Hepatocyte (in vitro differentiated cells): ENCODE measurements around the gene TSEN2. TPM values are rescaled to one million over a fixed set of nuclear protein-coding genes. Genes with fewer than 3 reads are reported as not detected.
A peak's percentile ranks its signal among the peaks of the same experiment; 100 is the strongest.

ENCODE experiments used
- DNase-seq: peaks from one replicate; pipeline ENCODE4 v3.0.0-alpha.2; 2016; ENCODE audit warnings: low spot score
- H2AFZ ChIP-seq: fragments of 200-600 bp; sonication (generic); 2 replicates; pipeline ENCODE4 v1.6.0; 2016; ENCODE audit warnings: antibody characterized with exemption, mild to moderate bottlenecking
- H3K27ac ChIP-seq: fragments of 200-600 bp; sonication (generic); 2 replicates; pipeline ENCODE4 v1.5.1; 2016; ENCODE audit warnings: mild to moderate bottlenecking
- H3K27me3 ChIP-seq: fragments of 200-600 bp; sonication (generic); 2 replicates; pipeline ENCODE4 v1.6.1; 2016
- H3K36me3 ChIP-seq: fragments of 200-600 bp; sonication (generic); replicated peaks from 2 replicates; pipeline ENCODE4 v1.5.1; 2016; ENCODE audit warnings: low read depth; ENCODE audit not compliant: insufficient read depth
- H3K4me1 ChIP-seq: fragments of 200-600 bp; sonication (generic); 2 replicates; pipeline ENCODE4 v1.5.1; 2016; ENCODE audit warnings: mild to moderate bottlenecking, moderate library complexity; ENCODE audit not compliant: insufficient read depth
- H3K4me2 ChIP-seq: fragments of 200-600 bp; sonication (generic); 2 replicates; pipeline ENCODE4 v1.6.0; 2016
- H3K4me3 ChIP-seq: fragments of 200-600 bp; sonication (generic); 2 replicates; pipeline ENCODE4 v1.5.1; 2016; ENCODE audit warnings: mild to moderate bottlenecking
- H3K79me2 ChIP-seq: fragments of 200-600 bp; sonication (generic); 2 replicates; pipeline ENCODE4 v1.6.0; 2017; ENCODE audit warnings: mild to moderate bottlenecking
- H3K9me2 ChIP-seq: fragments of 200-600 bp; sonication (generic); replicated peaks from 2 replicates; pipeline ENCODE4 v1.6.0; 2017; ENCODE audit warnings: mild to moderate bottlenecking; ENCODE audit not compliant: insufficient read depth
- H3K9me3 ChIP-seq: fragments of 200-600 bp; sonication (generic); 2 replicates; pipeline ENCODE4 v1.5.1; 2016; ENCODE audit warnings: low read depth, mild to moderate bottlenecking
- H4K20me1 ChIP-seq: fragments of 200-600 bp; sonication (generic); 2 replicates; pipeline ENCODE4 v1.6.0; 2016; ENCODE audit warnings: mild to moderate bottlenecking; ENCODE audit not compliant: insufficient read depth, poor library complexity, severe bottlenecking
- EZH2 ChIP-seq: fragments of 200-600 bp; sonication (generic); IDR thresholded peaks from 2 replicates; pipeline ENCODE4 v1.6.1; 2016; ENCODE audit warnings: antibody characterized with exemption, mild to moderate bottlenecking, borderline replicate concordance
- EZH2phosphoT487 ChIP-seq: fragments of 200-600 bp; sonication (generic); IDR thresholded peaks from one replicate; pipeline ENCODE4 v1.6.1; 2018; ENCODE audit warnings: antibody characterized with exemption, mild to moderate bottlenecking, low read depth, moderate library complexity; ENCODE audit not compliant: unreplicated experiment, severe bottlenecking
- WGBS: methylation state at CpG from one replicate; pipeline ENCODE4 v1.1.6; 2016; ENCODE audit warnings: low lambda C conversion rate; ENCODE audit errors: missing lambda C conversion rate; 5-methylcytosine and 5-hydroxymethylcytosine counted together
- polyA plus RNA-seq: library from polyadenylated mRNA; unstranded; fragments of >200 nt; fragmentation: Nextera tagmentation; extraction: Ambion mirVana; gene quantifications from 2 replicates; pipeline ENCODE4 v1.2.1, GENCODE V29; 2016
- total RNA-seq: library from RNA; depleted of rRNA; stranded (reverse); fragments of >200 nt; gene quantifications from 2 replicates; pipeline ENCODE4 v1.2.3, GENCODE V29; 2014
- TF ChIP-seq, protein P1 (sequence below): fragments of 200-600 bp; sonication (generic); IDR thresholded peaks from 2 replicates; pipeline ENCODE4 v1.5.1; 2016; ENCODE audit warnings: antibody characterized with exemption, mild to moderate bottlenecking; ENCODE audit not compliant: poor library complexity

Gene TSEN2
- total and polyA plus RNA-seq, 2 experiments from 2014 or later = 9.6 to 17.8 TPM

- peaks cover 52% of the 10 kb centered on the region for H4K20me1 ChIP-seq
- WGBS = 35% methylated on average over 4 of the region's 4 CpGs
- H3K79me2 ChIP-seq = peaks cover 61% of the 10 kb centered on the region
Measured at GRCh38 chr3:12558706-12559105, 74.4 kb downstream of the TSEN2 start.

GRCh38 chr3:12559520-12559919 is 75.2 kb downstream of the TSEN2 start:
- H3K79me2 ChIP-seq = peaks cover 69% of the 10 kb centered on the region
- H3K27ac ChIP-seq = no peak overlapping the region
- H3K4me2 ChIP-seq = peak overlapping the region; percentile 76
- TF ChIP-seq, protein P1, sequence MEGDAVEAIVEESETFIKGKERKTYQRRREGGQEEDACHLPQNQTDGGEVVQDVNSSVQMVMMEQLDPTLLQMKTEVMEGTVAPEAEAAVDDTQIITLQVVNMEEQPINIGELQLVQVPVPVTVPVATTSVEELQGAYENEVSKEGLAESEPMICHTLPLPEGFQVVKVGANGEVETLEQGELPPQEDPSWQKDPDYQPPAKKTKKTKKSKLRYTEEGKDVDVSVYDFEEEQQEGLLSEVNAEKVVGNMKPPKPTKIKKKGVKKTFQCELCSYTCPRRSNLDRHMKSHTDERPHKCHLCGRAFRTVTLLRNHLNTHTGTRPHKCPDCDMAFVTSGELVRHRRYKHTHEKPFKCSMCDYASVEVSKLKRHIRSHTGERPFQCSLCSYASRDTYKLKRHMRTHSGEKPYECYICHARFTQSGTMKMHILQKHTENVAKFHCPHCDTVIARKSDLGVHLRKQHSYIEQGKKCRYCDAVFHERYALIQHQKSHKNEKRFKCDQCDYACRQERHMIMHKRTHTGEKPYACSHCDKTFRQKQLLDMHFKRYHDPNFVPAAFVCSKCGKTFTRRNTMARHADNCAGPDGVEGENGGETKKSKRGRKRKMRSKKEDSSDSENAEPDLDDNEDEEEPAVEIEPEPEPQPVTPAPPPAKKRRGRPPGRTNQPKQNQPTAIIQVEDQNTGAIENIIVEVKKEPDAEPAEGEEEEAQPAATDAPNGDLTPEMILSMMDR = no peak
- TF ChIP-seq EZH2 = no peak
- TF ChIP-seq EZH2phosphoT487 = no peak
- H3K36me3 ChIP-seq = no peaks in the 10 kb centered on the region
- no peak overlapping the region for H3K4me3 ChIP-seq
- H3K9me3 ChIP-seq = no peaks in the 10 kb centered on the region
- H3K9me2 ChIP-seq = no peaks in the 10 kb centered on the region
- no peak overlapping the region for H2AFZ ChIP-seq
- H4K20me1 ChIP-seq = peaks cover 52% of the 10 kb centered on the region
- WGBS = 85% methylated on average over 3 of the region's 3 CpGs
- H3K4me1 ChIP-seq = peaks cover 21% of the 10 kb centered on the region
- H3K27me3 ChIP-seq = no peaks in the 10 kb centered on the region
- no peak for DNase-seq

More at GRCh38 chr3:12558706-12559105, 74.4 kb downstream of the TSEN2 start:
- no peaks in the 10 kb centered on the region for H3K9me3 ChIP-seq
- H3K4me2 ChIP-seq = peak overlapping the region; percentile 76
- H3K4me3 ChIP-seq = peak overlapping the region; percentile 89
- no peak for DNase-seq
- H2AFZ ChIP-seq = no peak overlapping the region
- H3K36me3 ChIP-seq = no peaks in the 10 kb centered on the region
- peaks cover 21% of the 10 kb centered on the region for H3K4me1 ChIP-seq
- no peak for TF ChIP-seq EZH2phosphoT487
- no peak for TF ChIP-seq EZH2
- no peaks in the 10 kb centered on the region for H3K9me2 ChIP-seq
- no peaks in the 10 kb centered on the region for H3K27me3 ChIP-seq
- peak overlapping the region; percentile 99 for H3K27ac ChIP-seq

DNA sequence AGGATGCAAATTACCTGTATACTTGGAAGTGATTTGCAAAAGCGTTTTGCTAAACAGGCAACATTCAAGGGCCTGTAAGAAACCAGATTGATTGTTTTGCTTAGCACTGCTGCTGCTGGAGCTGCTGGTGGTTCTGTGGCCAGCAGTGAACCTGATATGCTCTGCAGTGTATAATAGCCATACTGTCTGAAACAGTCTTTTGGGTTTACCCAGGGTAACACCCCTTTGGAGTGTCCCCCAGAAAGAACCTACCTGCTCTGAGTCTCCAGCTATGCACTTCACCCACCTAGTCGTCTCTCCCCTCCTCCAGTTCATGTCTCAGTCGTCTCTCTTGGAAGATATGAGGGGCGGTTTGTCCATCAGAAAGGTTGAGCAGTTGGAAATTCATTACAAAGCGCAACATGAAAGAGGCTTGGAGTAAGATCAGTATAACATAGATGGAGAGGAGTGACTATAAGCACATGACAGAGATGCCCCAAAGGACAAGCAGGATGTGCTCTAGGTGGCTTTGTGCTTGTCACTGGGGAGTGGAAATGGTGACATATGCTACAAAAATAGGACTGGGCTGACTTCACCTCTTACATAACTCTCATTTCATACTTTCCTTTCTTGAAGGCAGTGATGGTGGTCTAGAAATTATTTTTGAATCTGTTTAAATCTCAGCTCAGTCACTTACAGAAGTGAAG is 76.4 kb downstream of the TSEN2 start:
- no peak overlapping the region for H2AFZ ChIP-seq
- WGBS = 85% methylated on average over 5 of the region's 5 CpGs
- H4K20me1 ChIP-seq = peaks cover 52% of the 10 kb centered on the region
- TF ChIP-seq, protein P1 = no peak
- no peak overlapping the region for H3K4me3 ChIP-seq
- H3K36me3 ChIP-seq = no peaks in the 10 kb centered on the region
- H3K79me2 ChIP-seq = peaks cover 80% of the 10 kb centered on the region
- no peak overlapping the region for H3K4me2 ChIP-seq
- H3K27me3 ChIP-seq = no peaks in the 10 kb centered on the region
- H3K9me2 ChIP-seq = no peaks in the 10 kb centered on the region
- no peak for DNase-seq
- peaks cover 21% of the 10 kb centered on the region for H3K4me1 ChIP-seq
- H3K9me3 ChIP-seq = no peaks in the 10 kb centered on the region
- H3K27ac ChIP-seq = no peak overlapping the region

DNA sequence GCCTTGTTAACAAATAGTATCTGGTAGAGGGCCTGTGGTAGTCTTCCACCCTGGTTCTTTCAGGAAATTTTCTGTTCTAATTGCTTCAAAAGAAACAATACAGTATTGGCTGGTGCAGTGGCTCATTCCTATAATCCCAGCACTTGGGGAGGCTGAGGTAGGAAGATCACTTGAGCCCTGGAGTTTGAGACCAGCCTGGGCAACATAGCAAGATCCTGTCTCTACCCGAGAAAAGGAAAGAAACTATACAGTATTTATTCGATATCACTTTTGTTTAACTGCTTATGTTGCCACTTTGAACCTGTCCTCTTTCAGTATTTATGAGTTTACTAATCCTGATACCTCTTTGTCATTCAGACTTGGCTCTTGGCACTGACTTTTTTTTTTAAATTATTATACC is 77.1 kb downstream of the TSEN2 start:
- Histone ChIP-seq H3K9me3 (no peaks in the 10 kb centered on the region), H4K20me1 (peaks cover 55% of the 10 kb centered on the region), H3K36me3 (no peaks in the 10 kb centered on the region), H2AFZ (no peak overlapping the region), H3K9me2 (no peaks in the 10 kb centered on the region), H3K4me3 (no peak overlapping the region), H3K4me1 (peaks cover 21% of the 10 kb centered on the region), H3K79me2 (peaks cover 88% of the 10 kb centered on the region), H3K27ac (no peak overlapping the region), H3K4me2 (no peak overlapping the region), H3K27me3 (no peaks in the 10 kb centered on the region)
- TF ChIP-seq, protein P1 = no peak
- TF ChIP-seq EZH2phosphoT487 (no peak), EZH2 (no peak)
- DNase-seq = no peak
- 90% methylated on average over 2 of the region's 2 CpGs for WGBS
